ENCODE results near the gene KCNH6.

The KCNH6 gene

GRCh38 chr17:63573634-63574033, 50.5 kb downstream of the KCNH6 start:
- Mint-ChIP-seq H3K4me3 (no peak overlapping the region), H3K27ac (peak overlapping the region; percentile 70), H3K9me3 (no peaks in the 10 kb centered on the region), H3K4me1 (peaks cover 43% of the 10 kb centered on the region), H3K36me3 (peaks cover 22% of the 10 kb centered on the region)
- no peak for ATAC-seq
- DNase-seq (ENCODE audit: low spot score in 2 of 2), result no peak

GRCh38 chr17:63578027-63578768, 55.0 kb downstream of the KCNH6 start:
- H3K4me1 Mint-ChIP-seq, result peaks cover 27% of the 10 kb centered on the region
- H3K9me3 Mint-ChIP-seq, result no peaks in the 10 kb centered on the region
- H3K36me3 Mint-ChIP-seq, result peaks cover 56% of the 10 kb centered on the region
- DNase-seq (ENCODE audit: low spot score in 2 of 2) (no peak), ATAC-seq (no peak)
- H3K27ac Mint-ChIP-seq, result peak overlapping the region; percentile 34
- no peak overlapping the region for H3K4me3 Mint-ChIP-seq

GRCh38 chr17:63578769-63579111, 55.6 kb downstream of the KCNH6 start:
- Mint-ChIP-seq H3K36me3 (peaks cover 61% of the 10 kb centered on the region), H3K9me3 (no peaks in the 10 kb centered on the region), H3K4me1 (peaks cover 26% of the 10 kb centered on the region), H3K4me3 (no peak overlapping the region), H3K27ac (peak overlapping the region; percentile 34)
- DNase-seq (ENCODE audit: low spot score in 2 of 2), result no peak
- no peak for ATAC-seq

GRCh38 chr17:63579633-63580032, 56.5 kb downstream of the KCNH6 start:
- no peak overlapping the region for H3K27ac Mint-ChIP-seq
- peaks cover 21% of the 10 kb centered on the region for H3K4me1 Mint-ChIP-seq
- peaks cover 70% of the 10 kb centered on the region for H3K36me3 Mint-ChIP-seq
- ATAC-seq (no peak), DNase-seq (ENCODE audit: low spot score in 2 of 2) (no peak)
- H3K9me3 Mint-ChIP-seq, result no peaks in the 10 kb centered on the region
- H3K4me3 Mint-ChIP-seq, result no peak overlapping the region

GRCh38 chr17:63587770-63588169, 64.6 kb downstream of the KCNH6 start:
- Mint-ChIP-seq H3K36me3 (peaks cover 99% of the 10 kb centered on the region), H3K4me1 (peaks cover 29% of the 10 kb centered on the region), H3K27ac (no peak overlapping the region), H3K4me3 (no peak overlapping the region), H3K9me3 (no peaks in the 10 kb centered on the region)
- DNase-seq (ENCODE audit: low spot score in 2 of 2) (no peak), ATAC-seq (no peak)

- no peak overlapping the region for H3K4me3 Mint-ChIP-seq
- H3K36me3 Mint-ChIP-seq, result peaks cover 99% of the 10 kb centered on the region
- peaks cover 33% of the 10 kb centered on the region for H3K4me1 Mint-ChIP-seq
- DNase-seq (ENCODE audit: low spot score in 2 of 2) (no peak), ATAC-seq (no peak)
- H3K9me3 Mint-ChIP-seq, result no peaks in the 10 kb centered on the region
- peak overlapping the region; percentile 80 for H3K27ac Mint-ChIP-seq
These were observed 65.6 kb downstream of the KCNH6 start for GRCh38 chr17:63588797-63589196.

GRCh38 chr17:63589646-63590045, 66.5 kb downstream of the KCNH6 start:
- H3K36me3 Mint-ChIP-seq, result peaks cover 99% of the 10 kb centered on the region
- peaks cover 32% of the 10 kb centered on the region for H3K4me1 Mint-ChIP-seq
- DNase-seq (ENCODE audit: low spot score in 2 of 2) (no peak), ATAC-seq (no peak)
- H3K27ac Mint-ChIP-seq, result peak overlapping the region; percentile 80
- no peak overlapping the region for H3K4me3 Mint-ChIP-seq
- no peaks in the 10 kb centered on the region for H3K9me3 Mint-ChIP-seq

- Mint-ChIP-seq H3K4me1 (peaks cover 32% of the 10 kb centered on the region), H3K9me3 (no peaks in the 10 kb centered on the region), H3K36me3 (peaks cover 75% of the 10 kb centered on the region), H3K27ac (peak overlapping the region; percentile 56), H3K4me3 (no peak overlapping the region)
- DNase-seq (ENCODE audit: low spot score in 2 of 2) (no peak), ATAC-seq (no peak)
These were observed 69.6 kb downstream of the KCNH6 start for GRCh38 chr17:63592797-63593196.

- Mint-ChIP-seq H3K4me1 (peaks cover 42% of the 10 kb centered on the region), H3K4me3 (no peak overlapping the region), H3K36me3 (peaks cover 51% of the 10 kb centered on the region), H3K9me3 (no peaks in the 10 kb centered on the region), H3K27ac (no peak overlapping the region)
- DNase-seq (ENCODE audit: low spot score in 2 of 2) (no peak), ATAC-seq (no peak)
These were observed 72.0 kb downstream of the KCNH6 start for GRCh38 chr17:63595132-63595531.

All from stimulated activated effector memory CD8-positive, alpha-beta T cell treated with anti-CD3 and anti-CD28 coated beads, Interleukin-12 subunit alpha, Interleukin-12 subunit beta, amount 100 ng/mL, for 72 hours (primary cell).